GM21786 (cell line): ENCODE measurements around the gene MRPL12.
"Not testable (repeated sequence)": the region's sequence is repeated elsewhere in the genome, so short reads cannot be mapped to it uniquely, and the experiment has no call there.

Experiments
- ATAC-seq: cut with Tn5 transposase; IDR thresholded peaks from one replicate; pipeline ENCODE4 v1.9.1; 2021; ENCODE audit not compliant: unreplicated experiment

The MRPL12 gene

DNA sequence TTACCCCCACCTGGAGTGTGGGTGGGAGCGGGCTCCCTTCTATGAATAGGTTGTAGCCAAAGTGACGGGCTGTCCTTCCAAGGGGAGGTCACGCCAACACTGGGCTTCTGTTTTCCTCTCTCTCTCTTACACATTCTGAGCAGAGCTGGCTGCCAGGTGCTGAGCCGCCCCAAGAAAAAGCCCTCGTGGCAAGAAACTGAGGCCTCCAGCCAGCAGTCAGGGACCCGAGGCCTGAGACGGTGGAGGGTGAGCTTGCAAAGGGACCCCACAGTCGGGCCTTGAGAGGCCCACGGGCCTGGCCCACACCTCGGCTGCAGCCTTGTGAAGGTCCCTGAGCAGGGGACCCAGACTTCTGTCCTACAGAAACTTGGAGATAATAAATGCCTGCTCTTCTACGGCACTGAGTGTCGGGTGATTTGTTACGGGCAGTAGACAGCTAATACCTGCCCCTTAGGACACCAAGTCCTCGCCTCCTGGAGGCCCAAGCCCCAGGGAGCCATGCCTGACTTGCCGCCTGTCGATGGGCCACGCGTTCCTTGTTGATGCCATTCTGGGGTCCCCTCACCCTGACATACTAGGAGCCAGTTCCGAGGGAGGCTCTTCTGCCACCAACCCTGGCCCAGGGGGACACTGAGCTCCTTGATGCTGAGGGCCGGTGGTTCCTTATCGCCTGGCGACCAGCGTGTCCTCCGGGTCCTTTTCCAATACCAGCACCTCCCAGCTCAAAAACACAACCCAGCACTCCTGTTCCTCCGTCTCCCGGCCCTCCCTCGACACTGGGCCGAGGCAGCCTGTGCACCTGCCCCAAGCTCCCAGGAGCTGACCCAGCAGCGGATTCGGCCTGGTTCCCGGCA is 35.0 kb downstream of the MRPL12 start:
- ATAC-seq, result no peak

DNA sequence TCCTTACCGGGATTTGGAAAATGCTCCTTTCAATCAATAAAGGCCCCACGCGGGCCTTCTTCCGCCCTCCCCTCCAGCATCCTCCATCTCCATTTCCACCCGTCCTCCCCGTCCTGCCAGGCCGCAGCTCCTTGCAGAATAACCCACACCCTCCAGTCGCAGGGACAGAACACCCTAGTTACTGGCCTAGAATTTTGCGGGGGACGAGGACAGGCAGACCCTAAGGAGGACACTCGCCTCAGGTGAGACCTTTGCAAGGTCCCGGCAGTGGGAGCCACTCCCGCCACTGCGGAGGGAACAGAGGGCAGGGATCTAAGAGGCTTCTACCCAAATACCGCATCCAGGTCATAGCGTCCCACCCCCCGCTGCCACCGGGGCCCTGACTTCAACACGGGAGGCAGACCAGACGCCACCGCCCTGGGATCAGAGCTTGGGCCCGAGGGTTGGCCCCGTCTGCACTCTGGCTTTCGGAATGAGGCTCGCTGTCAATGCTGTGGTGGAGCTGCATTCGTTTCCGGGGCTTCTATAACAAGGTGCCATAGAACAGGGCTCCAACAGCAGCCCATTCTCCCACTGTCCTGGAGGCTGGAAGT is 35.7 kb downstream of the MRPL12 start:
- no peak for ATAC-seq

DNA sequence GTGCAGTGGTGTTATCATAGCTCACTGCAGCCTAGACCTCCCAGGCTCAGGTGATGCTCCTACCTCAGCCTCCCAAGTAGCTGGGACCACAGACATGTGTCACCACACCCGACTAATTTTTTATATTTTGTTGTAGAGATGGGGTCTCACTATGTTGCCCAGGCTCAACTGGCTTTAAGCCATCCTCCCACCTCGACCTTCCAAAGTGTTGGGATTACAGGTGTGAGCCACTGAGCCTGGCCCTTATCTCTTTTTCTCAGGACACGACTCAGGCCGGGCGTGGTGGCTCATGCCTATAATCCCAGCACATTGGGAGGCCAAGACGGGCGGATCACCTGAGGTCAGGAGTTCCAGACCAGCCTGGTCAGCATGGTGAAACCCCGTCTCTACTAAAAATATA is 36.4 kb downstream of the MRPL12 start:
- ATAC-seq, result not testable (repeated sequence)

DNA sequence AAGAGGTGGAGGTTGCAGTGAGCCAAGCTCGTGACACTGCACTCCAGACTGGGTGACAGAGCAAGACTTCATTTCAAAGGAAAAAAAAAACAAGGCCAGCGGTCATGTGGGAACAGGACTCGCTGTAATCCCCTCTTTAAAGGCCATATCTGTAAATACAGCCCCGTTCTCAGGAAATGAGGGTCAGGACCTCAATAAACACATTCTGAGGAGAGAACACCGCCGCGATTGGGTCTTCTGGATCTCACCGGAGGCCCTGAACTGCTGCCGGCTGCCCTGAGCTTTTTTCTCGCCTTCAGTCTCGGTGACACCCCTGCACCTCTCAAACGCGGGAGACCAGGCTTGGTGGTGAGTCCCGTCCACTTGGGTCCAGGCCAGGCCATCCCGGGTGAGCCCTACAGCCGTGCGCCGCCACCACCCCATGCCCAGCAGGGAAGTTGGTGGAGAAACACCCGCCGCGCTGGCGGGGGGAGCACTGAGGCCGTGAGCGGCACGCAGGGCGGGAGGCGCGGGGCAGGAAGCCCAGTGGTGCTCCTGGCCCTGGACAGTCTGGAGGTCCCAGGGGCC is 37.3 kb downstream of the MRPL12 start:
- ATAC-seq, result no peak

DNA sequence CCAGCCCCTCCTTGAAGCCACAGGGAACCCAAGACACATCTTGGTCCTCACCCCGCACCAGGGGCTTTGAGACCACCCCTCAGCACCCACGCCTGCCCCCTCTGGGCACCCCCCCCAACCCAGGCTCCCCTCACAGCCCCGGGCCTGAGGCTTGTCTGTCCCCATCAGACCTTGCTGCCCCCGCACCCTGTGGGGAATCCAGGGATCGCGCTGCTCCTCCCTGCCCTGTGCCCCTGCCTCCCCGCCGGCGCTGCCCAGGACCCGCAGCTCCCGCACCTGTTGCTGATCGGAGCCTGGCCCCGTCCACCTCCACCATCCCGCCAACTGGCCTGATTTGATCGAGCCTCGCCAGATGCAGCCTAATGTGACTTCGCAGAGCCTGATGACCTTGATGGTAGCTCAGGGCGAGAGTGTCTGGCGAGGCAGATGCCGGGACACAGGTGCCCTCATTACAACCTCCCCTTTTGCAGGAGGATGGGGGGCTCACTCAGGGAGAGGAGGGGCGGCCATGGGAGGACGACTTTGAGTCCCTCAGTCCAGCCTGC is 38.0 kb downstream of the MRPL12 start:
- ATAC-seq, result no peak

DNA sequence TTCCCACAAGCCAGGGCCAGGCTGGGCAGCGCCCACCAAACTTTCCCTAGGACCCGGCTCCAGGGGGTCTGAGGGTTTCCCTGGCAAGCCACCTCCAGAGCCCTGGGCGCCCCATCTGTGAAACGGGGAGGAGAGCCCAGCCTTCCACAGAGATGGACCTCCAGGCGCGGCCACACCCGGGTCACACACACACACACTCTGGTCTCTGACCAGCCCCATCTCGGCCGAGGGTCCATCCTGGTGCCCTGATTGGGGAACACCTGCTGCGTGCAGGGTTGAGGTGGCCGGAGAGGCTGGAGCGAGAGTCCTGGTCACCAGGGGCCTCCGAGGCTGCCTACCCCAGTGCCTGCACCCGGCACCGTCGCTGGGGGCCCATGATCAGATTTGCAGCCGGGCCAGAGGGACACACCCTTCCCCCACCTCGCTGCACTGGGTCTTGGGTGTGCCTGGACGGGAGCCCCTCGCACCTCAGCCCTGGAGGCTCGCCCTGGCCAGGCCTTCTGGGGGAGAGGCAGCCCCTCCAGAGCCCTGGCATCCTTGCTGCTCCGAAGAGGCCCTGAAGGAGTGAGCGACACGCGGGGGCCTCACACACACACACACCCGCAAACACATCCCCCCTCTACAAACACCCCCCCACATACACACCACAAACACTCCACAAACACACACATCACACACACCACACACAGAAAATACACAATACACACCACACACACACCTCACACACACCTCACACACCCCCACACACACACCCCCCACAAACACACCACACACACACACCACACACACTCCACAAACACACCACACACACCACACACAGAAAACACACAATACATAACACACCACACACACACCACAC is 38.7 kb downstream of the MRPL12 start:
- ATAC-seq, result no peak
